Measurements from ENCODE around the gene ASXL3.

ASXL3 gene

GRCh38 chr18:33706391-33706790 is 128.4 kb downstream of the ASXL3 start:
- no peaks in the 10 kb centered on the region for H3K79me1 ChIP-seq (replicated peaks; ENCODE audit: low read length, poor library complexity, severe bottlenecking)
- no peak overlapping the region for H3K4me3 ChIP-seq (ENCODE audit: insufficient read depth in 1 of 2, low read depth in 1 of 2, low read length in 2 of 2)
- no CpG with 5 or more reads among the region's 1 CpG for WGBS
- no peak overlapping the region for H2BK12ac ChIP-seq (ENCODE audit: low read length in 2 of 2)
- H2BK15ac ChIP-seq (ENCODE audit: low read depth, poor library complexity, severe bottlenecking): no peak overlapping the region
- H2BK5ac ChIP-seq (ENCODE audit: low read depth, low read length, poor library complexity, severe bottlenecking): no peak overlapping the region
- H3K23ac ChIP-seq (ENCODE audit: low read length in 2 of 2): no peak overlapping the region
- H3K14ac ChIP-seq (ENCODE audit: low read length in 2 of 2): no peak overlapping the region
- no peak overlapping the region for H2BK120ac ChIP-seq (ENCODE audit: low read depth, low read length)
- no peaks in the 10 kb centered on the region for H3K27me3 ChIP-seq (ENCODE audit: control insufficient read depth in 1 of 2, insufficient read depth in 1 of 2, low read length in 2 of 2)
- H4K91ac ChIP-seq (ENCODE audit: low read length): no peak overlapping the region
- DNase-seq: peak; percentile 6
- no peak overlapping the region for H3K18ac ChIP-seq (ENCODE audit: low read depth in 1 of 2, low read length in 2 of 2)
- no peaks in the 10 kb centered on the region for H3K9me3 ChIP-seq (ENCODE audit: control insufficient read depth, low read length)
- H2AK5ac ChIP-seq (ENCODE audit: low read length, severe bottlenecking): no peak overlapping the region
- no peak overlapping the region for H2AFZ ChIP-seq (ENCODE audit: low read depth, low read length)
- no peak overlapping the region for H4K8ac ChIP-seq (ENCODE audit: low read length)
- H3K4ac ChIP-seq (ENCODE audit: low read depth in 1 of 2, low read length in 2 of 2): no peak overlapping the region
- H3K36me3 ChIP-seq (ENCODE audit: control insufficient read depth in 1 of 2, insufficient read depth in 2 of 2, low read depth in 1 of 2, low read length in 2 of 2): no peaks in the 10 kb centered on the region
- H3K4me1 ChIP-seq (ENCODE audit: control insufficient read depth, insufficient read depth, low read depth, low read length): no peaks in the 10 kb centered on the region
- no peak overlapping the region for H3K9ac ChIP-seq (ENCODE audit: low read length)
- H3K27ac ChIP-seq (ENCODE audit: low read length, poor library complexity, severe bottlenecking): no peak overlapping the region
- H3K4me2 ChIP-seq (ENCODE audit: low read length, poor library complexity, severe bottlenecking): no peak overlapping the region

GRCh38 chr18:33708876-33709275 is 130.9 kb downstream of the ASXL3 start:
- no peak overlapping the region for H4K91ac ChIP-seq (ENCODE audit: low read length)

GRCh38 chr18:33710269-33710668 is 132.2 kb downstream of the ASXL3 start:
- H2AK5ac ChIP-seq (ENCODE audit: low read length, severe bottlenecking): no peak overlapping the region
- no peak overlapping the region for H2AFZ ChIP-seq (ENCODE audit: low read depth, low read length)
- no CpG with 5 or more reads among the region's 2 CpGs for WGBS
- DNase-seq: no peak
- H4K91ac ChIP-seq (ENCODE audit: low read length): no peak overlapping the region
- no peak overlapping the region for H2BK120ac ChIP-seq (ENCODE audit: low read depth, low read length)
- no peaks in the 10 kb centered on the region for H3K4me1 ChIP-seq (ENCODE audit: control insufficient read depth, insufficient read depth, low read depth, low read length)
- H3K23ac ChIP-seq (ENCODE audit: low read length in 2 of 2): no peak overlapping the region
- H3K18ac ChIP-seq (ENCODE audit: low read depth in 1 of 2, low read length in 2 of 2): no peak overlapping the region
- no peaks in the 10 kb centered on the region for H3K27me3 ChIP-seq (ENCODE audit: control insufficient read depth in 1 of 2, insufficient read depth in 1 of 2, low read length in 2 of 2)
- no peak overlapping the region for H3K4me2 ChIP-seq (ENCODE audit: low read length, poor library complexity, severe bottlenecking)
- H3K4me3 ChIP-seq (ENCODE audit: insufficient read depth in 1 of 2, low read depth in 1 of 2, low read length in 2 of 2): no peak overlapping the region
- no peak overlapping the region for H3K4ac ChIP-seq (ENCODE audit: low read depth in 1 of 2, low read length in 2 of 2)
- no peaks in the 10 kb centered on the region for H3K9me3 ChIP-seq (ENCODE audit: control insufficient read depth, low read length)
- no peak overlapping the region for H3K14ac ChIP-seq (ENCODE audit: low read length in 2 of 2)
- no peak overlapping the region for H2BK12ac ChIP-seq (ENCODE audit: low read length in 2 of 2)
- H2BK5ac ChIP-seq (ENCODE audit: low read depth, low read length, poor library complexity, severe bottlenecking): no peak overlapping the region
- no peak overlapping the region for H4K8ac ChIP-seq (ENCODE audit: low read length)
- no peaks in the 10 kb centered on the region for H3K79me1 ChIP-seq (replicated peaks; ENCODE audit: low read length, poor library complexity, severe bottlenecking)
- H2BK15ac ChIP-seq (ENCODE audit: low read depth, poor library complexity, severe bottlenecking): no peak overlapping the region
- no peak overlapping the region for H3K27ac ChIP-seq (ENCODE audit: low read length, poor library complexity, severe bottlenecking)
- no peaks in the 10 kb centered on the region for H3K36me3 ChIP-seq (ENCODE audit: control insufficient read depth in 1 of 2, insufficient read depth in 2 of 2, low read depth in 1 of 2, low read length in 2 of 2)
- H3K9ac ChIP-seq (ENCODE audit: low read length): no peak overlapping the region

More at GRCh38 chr18:33708876-33709275, 130.9 kb downstream of the ASXL3 start:
- H2AK5ac ChIP-seq (ENCODE audit: low read length, severe bottlenecking): no peak overlapping the region
- no peak overlapping the region for H3K4me2 ChIP-seq (ENCODE audit: low read length, poor library complexity, severe bottlenecking)
- H3K14ac ChIP-seq (ENCODE audit: low read length in 2 of 2): no peak overlapping the region
- H3K36me3 ChIP-seq (ENCODE audit: control insufficient read depth in 1 of 2, insufficient read depth in 2 of 2, low read depth in 1 of 2, low read length in 2 of 2): no peaks in the 10 kb centered on the region
- no peak overlapping the region for H2BK120ac ChIP-seq (ENCODE audit: low read depth, low read length)
- no peak overlapping the region for H3K4ac ChIP-seq (ENCODE audit: low read depth in 1 of 2, low read length in 2 of 2)
- H2BK12ac ChIP-seq (ENCODE audit: low read length in 2 of 2): no peak overlapping the region
- H2BK5ac ChIP-seq (ENCODE audit: low read depth, low read length, poor library complexity, severe bottlenecking): no peak overlapping the region
- H4K8ac ChIP-seq (ENCODE audit: low read length): no peak overlapping the region
- no peak overlapping the region for H3K18ac ChIP-seq (ENCODE audit: low read depth in 1 of 2, low read length in 2 of 2)
- H3K79me1 ChIP-seq (replicated peaks; ENCODE audit: low read length, poor library complexity, severe bottlenecking): no peaks in the 10 kb centered on the region
- no CpG with 5 or more reads among the region's 1 CpG for WGBS
- H3K27ac ChIP-seq (ENCODE audit: low read length, poor library complexity, severe bottlenecking): no peak overlapping the region
- H2AFZ ChIP-seq (ENCODE audit: low read depth, low read length): no peak overlapping the region
- no peak overlapping the region for H3K4me3 ChIP-seq (ENCODE audit: insufficient read depth in 1 of 2, low read depth in 1 of 2, low read length in 2 of 2)
- no peaks in the 10 kb centered on the region for H3K27me3 ChIP-seq (ENCODE audit: control insufficient read depth in 1 of 2, insufficient read depth in 1 of 2, low read length in 2 of 2)
- no peak for DNase-seq
- H2BK15ac ChIP-seq (ENCODE audit: low read depth, poor library complexity, severe bottlenecking): no peak overlapping the region
- no peak overlapping the region for H3K23ac ChIP-seq (ENCODE audit: low read length in 2 of 2)
- no peaks in the 10 kb centered on the region for H3K9me3 ChIP-seq (ENCODE audit: control insufficient read depth, low read length)
- H3K9ac ChIP-seq (ENCODE audit: low read length): no peak overlapping the region
- H3K4me1 ChIP-seq (ENCODE audit: control insufficient read depth, insufficient read depth, low read depth, low read length): no peaks in the 10 kb centered on the region

- DNase-seq: no peak
- H4K8ac ChIP-seq (ENCODE audit: low read length): no peak overlapping the region
- no peaks in the 10 kb centered on the region for H3K79me1 ChIP-seq (replicated peaks; ENCODE audit: low read length, poor library complexity, severe bottlenecking)
- no peak overlapping the region for H3K23ac ChIP-seq (ENCODE audit: low read length in 2 of 2)
- H3K14ac ChIP-seq (ENCODE audit: low read length in 2 of 2): no peak overlapping the region
- 100% methylated on average over 1 of the region's 2 CpGs for WGBS
- no peak overlapping the region for H4K91ac ChIP-seq (ENCODE audit: low read length)
- H2BK15ac ChIP-seq (ENCODE audit: low read depth, poor library complexity, severe bottlenecking): no peak overlapping the region
- no peak overlapping the region for H3K4me3 ChIP-seq (ENCODE audit: insufficient read depth in 1 of 2, low read depth in 1 of 2, low read length in 2 of 2)
- no peak overlapping the region for H2BK12ac ChIP-seq (ENCODE audit: low read length in 2 of 2)
- H2BK5ac ChIP-seq (ENCODE audit: low read depth, low read length, poor library complexity, severe bottlenecking): no peak overlapping the region
- no peak overlapping the region for H2AK5ac ChIP-seq (ENCODE audit: low read length, severe bottlenecking)
- H3K27me3 ChIP-seq (ENCODE audit: control insufficient read depth in 1 of 2, insufficient read depth in 1 of 2, low read length in 2 of 2): no peaks in the 10 kb centered on the region
- H3K36me3 ChIP-seq (ENCODE audit: control insufficient read depth in 1 of 2, insufficient read depth in 2 of 2, low read depth in 1 of 2, low read length in 2 of 2): no peaks in the 10 kb centered on the region
- H2AFZ ChIP-seq (ENCODE audit: low read depth, low read length): no peak overlapping the region
- H3K4me1 ChIP-seq (ENCODE audit: control insufficient read depth, insufficient read depth, low read depth, low read length): no peaks in the 10 kb centered on the region
- H3K9ac ChIP-seq (ENCODE audit: low read length): no peak overlapping the region
- no peak overlapping the region for H3K27ac ChIP-seq (ENCODE audit: low read length, poor library complexity, severe bottlenecking)
- H2BK120ac ChIP-seq (ENCODE audit: low read depth, low read length): no peak overlapping the region
- no peak overlapping the region for H3K18ac ChIP-seq (ENCODE audit: low read depth in 1 of 2, low read length in 2 of 2)
- H3K4ac ChIP-seq (ENCODE audit: low read depth in 1 of 2, low read length in 2 of 2): no peak overlapping the region
- no peaks in the 10 kb centered on the region for H3K9me3 ChIP-seq (ENCODE audit: control insufficient read depth, low read length)
- no peak overlapping the region for H3K4me2 ChIP-seq (ENCODE audit: low read length, poor library complexity, severe bottlenecking)
Observed at GRCh38 chr18:33711514-33711913, 133.5 kb downstream of the ASXL3 start.

Data from mesenchymal stem cell (in vitro differentiated cells and primary cell).